Ovary (tissue), 3 donors: Measurements from ENCODE around the gene SNX13.

Experiments used
- EP300 ChIP-seq: sonication (generic); formaldehyde crosslinking; IDR thresholded peaks from one replicate; pipeline ENCODE4 v1.6.1; 2017; ENCODE audit warnings: antibody characterized with exemption
- POLR2A ChIP-seq: fragments of 450-650 bp; IDR thresholded peaks from one replicate; pipeline ENCODE4 v1.6.1; 2017; ENCODE audit warnings: antibody characterized with exemption, mild to moderate bottlenecking, moderate library complexity
- TF ChIP-seq, protein P1 (sequence below), 3 donors: fragments of 450-650 bp in 2 of 3; fragments of 200-600 bp in 1 of 3; IDR thresholded peaks; one replicate each; pipeline versions ENCODE4 v1.5.1 to v1.8.0; 2016 to 2022; ENCODE audit warnings: antibody characterized with exemption in 3 of 3, mild to moderate bottlenecking in 1 of 3
- donor health status: DM: no; HTN: no; CAD: no.

DNA sequence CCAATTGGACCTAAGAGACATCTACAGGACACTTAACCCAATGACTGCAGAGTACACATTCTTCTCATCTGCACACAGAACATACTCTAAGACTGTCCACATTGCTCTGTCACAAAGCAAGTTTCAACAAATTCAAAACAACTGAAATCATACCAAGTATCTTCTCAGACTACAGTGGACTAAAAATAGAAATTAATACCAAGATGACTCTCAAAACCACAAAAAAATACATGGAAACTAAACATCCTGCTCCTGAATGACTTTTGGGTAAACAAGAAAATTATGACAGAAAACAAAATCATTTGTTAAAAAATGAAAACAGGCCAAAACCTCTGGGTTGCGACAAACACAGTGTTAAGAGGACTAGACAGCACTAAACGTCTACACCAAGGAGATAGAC is 24.5 kb downstream of the SNX13 start:
- TF ChIP-seq POLR2A (no peak), EP300 (no peak)
- TF ChIP-seq, protein P1, sequence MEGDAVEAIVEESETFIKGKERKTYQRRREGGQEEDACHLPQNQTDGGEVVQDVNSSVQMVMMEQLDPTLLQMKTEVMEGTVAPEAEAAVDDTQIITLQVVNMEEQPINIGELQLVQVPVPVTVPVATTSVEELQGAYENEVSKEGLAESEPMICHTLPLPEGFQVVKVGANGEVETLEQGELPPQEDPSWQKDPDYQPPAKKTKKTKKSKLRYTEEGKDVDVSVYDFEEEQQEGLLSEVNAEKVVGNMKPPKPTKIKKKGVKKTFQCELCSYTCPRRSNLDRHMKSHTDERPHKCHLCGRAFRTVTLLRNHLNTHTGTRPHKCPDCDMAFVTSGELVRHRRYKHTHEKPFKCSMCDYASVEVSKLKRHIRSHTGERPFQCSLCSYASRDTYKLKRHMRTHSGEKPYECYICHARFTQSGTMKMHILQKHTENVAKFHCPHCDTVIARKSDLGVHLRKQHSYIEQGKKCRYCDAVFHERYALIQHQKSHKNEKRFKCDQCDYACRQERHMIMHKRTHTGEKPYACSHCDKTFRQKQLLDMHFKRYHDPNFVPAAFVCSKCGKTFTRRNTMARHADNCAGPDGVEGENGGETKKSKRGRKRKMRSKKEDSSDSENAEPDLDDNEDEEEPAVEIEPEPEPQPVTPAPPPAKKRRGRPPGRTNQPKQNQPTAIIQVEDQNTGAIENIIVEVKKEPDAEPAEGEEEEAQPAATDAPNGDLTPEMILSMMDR (IDR thresholded peaks at IDR 0.05) = no peak
